GOT3 (cell line): Measurements from ENCODE around the gene HNMT.

Experiments used
- DNase-seq: peaks from one replicate; lab custom pipeline; 2025; ENCODE audit warnings: mixed read lengths; lab: John Stamatoyannopoulos, UW

Gene HNMT

GRCh38 chr2:138012082-138012481 is 47.8 kb downstream of the HNMT start:
- no peak for DNase-seq

GRCh38 chr2:138012968-138013367 is 48.7 kb downstream of the HNMT start:
- no peak for DNase-seq

GRCh38 chr2:138013639-138014038 is 49.4 kb downstream of the HNMT start:
- no peak for DNase-seq

GRCh38 chr2:138015494-138015893 is 51.2 kb downstream of the HNMT start:
- no peak for DNase-seq

- no peak for DNase-seq
Observed at GRCh38 chr2:138016351-138017087, 52.2 kb downstream of the HNMT start.

GRCh38 chr2:138017824-138018223 is 53.6 kb downstream of the HNMT start:
- no peak for DNase-seq

GRCh38 chr2:138018866-138019688 is 54.8 kb downstream of the HNMT start:
- no peak for DNase-seq

GRCh38 chr2:138020432-138020831 is 56.2 kb downstream of the HNMT start:
- no peak for DNase-seq

GRCh38 chr2:138021154-138021553 is 56.9 kb downstream of the HNMT start:
- no peak for DNase-seq

GRCh38 chr2:138023298-138023697 is 59.0 kb downstream of the HNMT start:
- DNase-seq = no peak

GRCh38 chr2:138023976-138024375 is 59.7 kb downstream of the HNMT start:
- no peak for DNase-seq

GRCh38 chr2:138026111-138027020 is 62.1 kb downstream of the HNMT start:
- DNase-seq = no peak

GRCh38 chr2:138028538-138028937 is 64.3 kb downstream of the HNMT start:
- no peak for DNase-seq

GRCh38 chr2:138029276-138029675 is 65.0 kb downstream of the HNMT start:
- DNase-seq = no peak

- no peak for DNase-seq
Observed at GRCh38 chr2:138030459-138030858, 66.2 kb downstream of the HNMT start.

GRCh38 chr2:138032334-138032733 is 68.1 kb downstream of the HNMT start:
- no peak for DNase-seq

- no peak for DNase-seq
Observed at GRCh38 chr2:138034536-138034935, 70.3 kb downstream of the HNMT start.

GRCh38 chr2:138035608-138036217 is 71.4 kb downstream of the HNMT start:
- no peak for DNase-seq

GRCh38 chr2:138036522-138036921 is 72.2 kb downstream of the HNMT start:
- no peak for DNase-seq

GRCh38 chr2:138037090-138037489 is 72.8 kb downstream of the HNMT start:
- no peak for DNase-seq

GRCh38 chr2:138040616-138041015 is 76.3 kb downstream of the HNMT start:
- DNase-seq = no peak

GRCh38 chr2:138042311-138042710 is 78.0 kb downstream of the HNMT start:
- no peak for DNase-seq
